Midbrain (tissue), 1 donor: ENCODE data around the gene ITPK1.

Experiments used
- DNase-seq: peaks from one replicate; lab custom pipeline; 2025; lab: John Stamatoyannopoulos, UW

ITPK1 gene

DNA sequence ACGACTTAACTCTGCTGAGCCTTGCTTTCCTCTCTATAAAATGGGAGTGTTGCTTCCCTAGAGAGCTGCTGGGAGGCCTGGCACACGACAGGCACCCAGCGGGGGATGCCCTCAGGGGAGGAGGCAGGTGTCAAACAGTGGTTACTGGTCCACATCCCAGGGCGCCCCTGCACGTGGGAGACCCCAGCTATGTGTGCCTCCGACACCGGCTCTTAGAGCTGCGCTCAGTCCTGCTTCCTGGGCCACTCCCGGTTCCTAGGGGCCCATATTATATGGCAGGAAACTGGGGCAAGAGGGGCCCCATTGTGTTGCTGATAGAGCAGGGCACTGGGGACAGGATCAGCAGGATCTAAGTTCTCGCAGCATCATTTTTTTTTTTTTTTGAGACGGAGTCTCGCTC is 145.5 kb downstream of the ITPK1 start:
- no peak for DNase-seq

DNA sequence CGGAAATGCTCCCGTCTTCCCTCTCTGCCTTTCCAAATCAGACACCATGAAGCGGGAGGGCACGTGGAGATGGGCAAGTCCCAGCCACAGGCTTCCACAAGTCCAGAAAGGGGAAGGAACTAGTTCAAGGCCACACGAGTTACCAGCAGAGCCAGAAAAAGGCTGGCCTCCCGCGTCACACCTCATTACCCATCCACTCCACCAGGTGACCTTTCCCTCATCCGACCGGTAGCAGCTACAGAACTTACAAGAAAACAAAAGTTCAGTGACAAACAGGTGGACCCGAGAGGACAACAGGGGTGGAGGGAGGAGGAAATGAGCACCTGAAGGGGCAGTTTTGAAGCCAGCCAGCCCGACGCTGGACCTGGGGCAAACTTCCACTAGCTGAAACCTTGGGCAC is 145.9 kb downstream of the ITPK1 start:
- DNase-seq = no peak

DNA sequence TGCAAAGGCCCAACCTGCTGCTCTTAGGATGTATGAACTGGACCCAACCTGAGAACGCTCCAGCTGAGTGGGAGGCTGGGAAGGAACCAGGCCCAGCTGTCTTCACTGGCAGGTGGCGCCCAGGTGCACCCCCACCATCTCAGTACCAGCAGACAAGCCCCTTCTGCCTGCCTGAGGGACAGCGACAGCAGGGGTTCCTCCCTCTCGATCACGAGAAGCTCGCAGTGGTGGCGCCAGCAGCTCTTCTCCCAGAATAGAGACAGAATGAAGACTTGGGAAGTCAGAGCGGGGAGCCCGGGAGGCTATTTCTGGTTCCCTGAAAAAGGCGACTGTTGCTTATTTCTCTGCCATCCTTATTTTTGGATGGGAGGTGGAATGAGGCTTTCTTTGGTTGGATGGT is 146.3 kb downstream of the ITPK1 start:
- no peak for DNase-seq

DNA sequence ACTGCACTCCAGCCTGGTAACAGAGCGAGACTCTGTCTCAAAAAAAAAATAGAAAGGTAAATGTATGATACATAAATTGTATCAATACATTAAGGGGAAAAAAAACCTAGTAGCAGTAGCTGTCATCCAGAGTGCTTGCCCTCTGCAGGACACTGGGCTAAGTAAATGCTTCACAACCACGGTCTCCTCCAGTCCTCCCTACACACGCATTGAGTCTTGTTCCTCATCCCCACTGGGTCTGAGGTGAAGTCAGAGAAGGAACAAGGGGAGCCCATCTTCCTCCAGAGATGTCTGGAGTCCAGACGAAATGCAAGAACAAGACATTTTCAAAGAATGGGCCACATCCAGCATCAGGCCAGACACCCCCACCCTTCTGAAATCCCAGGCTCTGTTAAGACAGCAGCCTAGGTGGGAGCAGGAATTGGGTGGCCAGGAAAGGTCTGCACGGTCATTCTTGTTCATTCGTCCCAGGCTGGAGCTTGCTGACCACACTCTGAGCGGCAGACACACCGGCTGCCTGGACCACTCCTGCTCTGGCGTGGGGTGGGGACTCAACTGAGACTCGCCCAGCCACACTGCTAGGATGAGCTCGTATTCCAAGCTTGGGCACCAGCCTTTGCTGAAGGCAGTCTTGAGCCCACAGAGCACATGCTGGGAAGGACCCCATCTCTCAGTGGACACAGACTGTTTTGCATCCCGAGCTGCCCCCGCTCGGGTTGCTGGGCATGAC is 147.3 kb downstream of the ITPK1 start:
- no peak for DNase-seq

DNA sequence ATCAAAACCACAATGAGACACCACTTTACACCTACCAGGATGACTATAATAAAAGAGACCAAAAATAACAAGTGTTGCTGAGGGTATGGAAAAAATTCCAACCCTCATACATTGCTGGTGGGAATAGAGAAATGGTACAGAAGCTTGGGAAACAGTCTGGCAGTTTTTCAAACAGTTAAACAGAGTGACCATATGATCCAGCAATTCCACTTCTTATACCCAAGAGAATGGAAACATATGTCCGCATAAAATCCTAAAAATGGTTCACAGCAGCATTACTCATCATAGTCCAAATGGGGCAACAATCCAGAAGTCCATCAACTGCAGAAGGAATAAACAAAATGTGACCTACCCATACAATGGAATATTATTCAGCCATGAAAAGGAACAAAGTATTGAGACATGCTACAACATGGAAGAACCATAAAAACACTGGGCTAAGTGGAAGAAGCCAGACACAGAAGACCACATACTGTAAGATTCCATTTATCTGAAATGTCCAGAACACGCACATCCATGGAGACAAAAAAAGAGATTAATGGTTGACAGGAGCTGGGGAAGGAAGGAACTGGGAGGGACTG is 148.3 kb downstream of the ITPK1 start:
- DNase-seq = no peak

DNA sequence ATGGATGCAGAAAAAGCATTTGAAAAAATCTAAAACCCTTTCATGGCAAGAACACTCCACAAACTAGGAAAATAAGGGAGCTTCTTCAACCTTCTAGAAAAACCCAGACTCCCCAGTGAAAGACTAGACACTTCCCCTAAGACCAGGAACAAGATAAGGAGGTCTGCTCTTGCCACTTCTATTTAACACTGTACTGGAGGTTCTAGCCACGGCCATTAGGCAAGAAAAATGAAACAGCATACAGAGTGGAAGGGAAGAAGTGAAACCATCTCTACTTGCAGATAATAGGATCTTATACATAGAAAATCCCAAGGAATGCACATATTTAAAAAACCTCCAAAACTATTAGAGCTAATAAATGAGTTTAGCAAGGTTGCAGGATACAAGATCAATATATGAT is 150.4 kb downstream of the ITPK1 start:
- DNase-seq = no peak

DNA sequence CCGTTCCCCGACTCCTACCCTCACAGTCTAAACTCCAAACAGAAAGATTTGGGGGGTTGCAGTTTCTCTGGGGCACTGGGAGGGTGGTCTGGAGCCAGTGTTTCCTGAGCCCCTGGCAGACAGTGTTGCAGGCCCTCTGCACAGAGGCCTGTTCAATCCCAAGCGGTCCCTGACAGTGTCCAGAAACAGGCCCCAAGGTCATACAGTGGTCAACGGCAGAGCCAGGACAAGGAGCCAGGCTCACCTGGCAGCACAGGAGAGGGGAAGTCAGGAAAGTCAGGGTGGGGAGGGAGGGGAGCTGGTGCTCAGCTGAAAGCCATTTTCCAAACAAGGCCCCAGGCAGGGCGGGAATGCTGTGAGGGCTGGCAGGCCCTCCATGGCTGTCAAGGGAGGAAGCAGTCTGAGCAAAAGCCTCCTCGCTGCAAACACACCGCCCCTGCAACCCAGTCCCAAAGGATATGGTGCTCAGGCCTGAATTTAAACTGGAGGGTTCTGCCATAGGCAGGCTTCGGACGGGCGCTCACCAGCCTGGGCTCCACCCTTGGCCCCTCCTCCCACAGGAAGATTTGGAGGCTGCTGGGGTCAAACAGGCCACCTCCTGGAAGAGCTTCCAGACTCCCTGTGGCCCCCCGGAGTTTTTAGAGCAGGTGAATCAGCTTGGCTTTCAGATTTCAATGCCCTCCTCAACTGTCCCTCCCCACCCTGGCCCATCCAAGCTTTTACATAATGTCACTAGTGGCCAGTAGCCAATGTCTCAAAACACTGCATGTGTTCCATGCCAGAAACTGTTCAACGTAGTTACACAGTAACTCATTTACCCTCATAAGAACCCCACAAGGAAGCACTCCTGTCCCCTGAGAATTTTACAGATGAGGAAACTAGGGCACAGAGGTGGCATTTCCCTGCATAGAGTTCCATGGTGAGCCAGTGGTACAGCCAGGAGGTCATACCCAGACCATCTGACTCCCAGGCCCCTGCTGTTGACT is 151.3 kb downstream of the ITPK1 start:
- no peak for DNase-seq

DNA sequence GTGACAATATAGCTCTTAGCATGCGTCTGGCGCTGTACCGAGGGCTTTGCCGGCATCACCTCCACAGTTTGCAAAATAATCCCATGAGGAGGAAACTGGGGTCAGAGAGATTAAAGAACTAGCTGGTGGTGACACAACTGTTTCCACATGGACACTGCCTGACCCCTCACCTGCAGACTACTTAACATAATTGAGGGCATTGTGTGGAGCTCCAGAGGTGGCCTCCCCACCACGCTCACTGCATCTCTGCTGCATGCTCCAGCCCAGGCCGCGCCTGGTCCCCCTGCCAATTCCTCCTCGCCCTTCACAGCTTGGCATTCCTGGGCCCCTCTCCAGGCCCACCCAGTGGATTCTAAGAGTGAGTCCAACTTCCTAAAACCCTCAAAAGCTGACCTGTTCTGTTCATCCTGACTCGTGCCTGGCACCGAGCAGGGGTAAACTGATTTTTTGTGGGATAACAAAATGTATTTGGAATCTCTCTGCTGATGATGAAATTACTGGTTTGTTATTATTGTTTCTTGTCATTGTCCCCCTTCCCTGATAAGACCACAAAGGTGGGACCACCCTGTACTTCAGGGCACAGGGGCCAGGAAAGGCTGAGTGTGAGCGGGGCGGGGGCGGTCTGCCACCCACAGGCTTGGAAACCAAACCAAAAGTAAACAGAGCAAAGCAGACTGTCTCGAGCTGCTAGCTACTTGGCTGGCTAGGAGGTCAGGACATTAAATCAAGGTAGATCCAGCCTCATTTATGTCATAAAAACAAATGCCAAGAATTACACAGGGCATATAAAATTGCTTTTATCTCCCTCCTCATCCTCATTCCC is 152.2 kb downstream of the ITPK1 start:
- DNase-seq = no peak

DNA sequence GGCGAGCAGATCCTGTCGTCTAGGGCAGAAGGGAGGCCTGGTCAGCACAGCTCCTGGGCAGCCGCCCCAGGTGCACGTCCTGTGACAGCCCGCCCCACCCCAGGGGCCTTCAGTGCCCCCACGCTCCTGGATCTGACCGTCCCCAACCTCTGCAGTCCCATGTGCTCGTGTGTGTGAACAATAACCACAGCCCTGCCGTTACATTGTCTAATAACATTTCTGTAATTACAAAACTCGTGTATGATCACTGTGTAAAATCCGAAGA is 153.0 kb downstream of the ITPK1 start:
- no peak for DNase-seq

DNA sequence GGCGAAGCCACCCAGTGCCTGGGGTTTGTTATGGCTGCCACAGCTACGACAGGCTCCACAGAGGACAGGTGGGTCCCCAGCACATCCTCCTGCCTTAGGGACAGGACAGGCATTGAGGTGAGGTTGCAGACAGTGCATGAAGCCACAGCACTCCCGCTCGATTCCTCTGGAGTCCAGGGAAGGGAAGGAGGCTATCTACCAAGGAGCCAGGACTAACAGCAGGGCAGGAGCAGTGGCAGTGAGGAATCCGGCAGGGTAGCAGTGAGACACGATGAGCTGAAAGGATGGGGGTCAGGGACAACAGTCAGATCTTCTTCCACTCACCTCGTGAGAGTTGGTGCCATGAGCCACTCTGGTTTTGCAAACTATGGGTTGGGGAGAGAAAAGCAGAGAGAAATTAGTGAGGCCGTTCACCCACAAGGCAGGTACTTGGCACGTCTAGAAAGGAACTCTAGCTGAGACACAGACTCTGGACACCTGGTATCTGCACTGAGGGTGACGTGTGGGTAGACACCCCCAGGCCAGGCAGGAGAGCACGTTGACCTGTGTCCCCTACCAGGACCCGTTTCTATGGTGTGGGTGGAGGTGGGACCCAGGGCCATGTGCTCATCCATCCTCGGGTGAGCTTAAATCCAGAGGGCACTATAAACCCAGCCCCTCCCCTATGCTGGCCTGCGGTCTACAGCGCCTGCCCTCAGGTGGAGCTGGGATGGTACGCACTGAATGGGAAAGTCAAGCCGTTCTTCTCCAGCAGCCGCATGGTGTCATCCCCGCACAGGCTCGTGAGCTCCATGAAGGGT is 153.5 kb downstream of the ITPK1 start:
- no peak for DNase-seq

DNA sequence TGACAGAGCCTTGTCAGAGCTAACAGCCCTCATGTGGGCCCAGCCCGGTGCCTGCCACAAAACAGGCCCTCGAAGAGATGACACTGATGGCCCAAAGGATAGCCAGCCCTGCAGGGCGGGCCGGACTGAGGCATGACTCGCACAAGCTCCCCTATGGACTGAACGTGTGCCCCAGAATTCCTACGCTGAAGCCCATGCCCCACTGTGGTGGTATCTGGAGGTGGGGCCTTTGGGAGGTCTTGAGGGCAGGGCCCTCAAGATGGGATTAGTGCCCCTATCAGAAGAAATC is 154.2 kb downstream of the ITPK1 start:
- no peak for DNase-seq

DNA sequence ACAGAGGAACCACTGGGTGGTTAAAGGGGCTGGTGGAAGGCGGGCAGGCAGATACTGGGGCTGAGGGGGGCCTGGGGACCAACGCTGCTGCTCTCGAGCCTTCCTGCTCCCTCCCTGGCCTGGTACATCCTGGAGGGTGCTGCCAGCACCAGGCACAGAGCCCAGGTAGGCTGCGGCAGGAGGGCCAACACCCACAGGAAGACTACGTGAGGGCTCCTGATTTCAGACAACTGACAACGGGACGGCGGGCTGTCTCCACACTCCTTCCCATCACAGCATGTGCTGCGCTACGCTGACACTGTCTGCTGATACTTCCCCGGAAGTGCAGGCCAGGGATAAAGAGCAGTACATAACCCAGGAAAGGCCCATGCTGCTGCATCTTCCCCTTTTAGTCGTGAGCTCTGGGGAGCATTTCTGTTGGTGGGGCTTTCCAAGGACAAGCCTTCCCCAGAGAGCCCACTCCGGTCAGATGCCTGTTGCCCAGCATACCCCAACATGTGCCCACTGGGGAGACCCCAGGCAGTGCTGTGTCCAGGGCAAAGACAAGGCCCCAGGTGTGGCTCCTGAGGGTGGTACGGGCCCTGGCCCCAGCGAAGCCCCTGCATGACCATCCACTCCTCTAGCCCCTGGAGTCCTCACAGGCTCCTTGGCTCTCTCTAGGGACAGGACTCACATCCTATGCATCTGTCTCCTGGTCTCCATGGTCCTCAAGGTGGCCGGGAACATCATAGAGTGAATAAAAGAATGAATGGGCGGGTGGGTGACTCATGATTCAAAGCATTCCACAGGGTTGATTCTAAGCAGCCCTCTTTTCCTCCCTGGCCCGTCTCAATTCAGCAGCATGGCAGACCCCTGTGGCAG is 154.8 kb downstream of the ITPK1 start:
- no peak for DNase-seq

DNA sequence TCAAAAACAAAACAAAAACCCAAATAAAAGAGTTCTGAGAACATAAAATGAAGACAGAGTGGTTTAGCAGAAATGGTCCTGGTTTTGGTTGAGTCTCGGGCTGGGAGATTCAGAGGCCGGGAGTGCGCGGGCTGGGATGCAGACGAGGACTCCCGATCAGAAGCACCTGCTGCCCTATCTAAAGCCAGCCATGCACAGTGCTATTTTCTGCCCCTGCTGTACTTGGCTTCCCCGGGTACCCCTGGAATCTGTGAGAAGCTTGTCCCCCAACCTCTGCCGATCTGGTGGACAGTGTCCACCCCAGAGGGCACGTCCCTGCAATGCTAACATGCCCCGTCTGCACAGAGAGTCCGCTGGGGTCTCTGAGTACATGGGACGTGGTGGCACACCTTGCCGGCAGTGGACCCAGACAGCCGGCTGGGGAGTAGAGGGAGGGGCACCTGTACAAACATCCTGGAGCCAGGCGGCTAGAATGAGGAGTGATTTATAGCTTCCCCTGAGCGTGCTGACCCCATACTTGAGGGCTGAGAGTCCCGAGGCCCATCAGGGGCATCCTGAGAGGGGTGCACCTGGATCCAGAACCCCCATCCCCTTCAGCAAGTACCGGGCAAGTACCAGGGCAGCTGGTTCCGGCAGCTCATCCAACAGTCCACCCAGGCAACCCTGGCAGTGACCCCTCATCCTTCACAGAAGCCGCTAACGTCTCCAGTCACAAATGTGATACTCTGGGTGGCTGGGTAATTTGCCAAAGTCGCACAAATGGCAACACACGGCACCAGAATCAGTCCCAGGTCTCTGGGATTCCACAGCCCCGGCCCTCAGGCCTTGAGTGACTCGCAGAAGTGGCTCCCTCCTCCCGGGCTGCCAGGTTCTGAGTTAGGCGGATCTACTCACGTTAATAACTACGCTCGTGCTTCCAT is 155.7 kb downstream of the ITPK1 start:
- DNase-seq = no peak

DNA sequence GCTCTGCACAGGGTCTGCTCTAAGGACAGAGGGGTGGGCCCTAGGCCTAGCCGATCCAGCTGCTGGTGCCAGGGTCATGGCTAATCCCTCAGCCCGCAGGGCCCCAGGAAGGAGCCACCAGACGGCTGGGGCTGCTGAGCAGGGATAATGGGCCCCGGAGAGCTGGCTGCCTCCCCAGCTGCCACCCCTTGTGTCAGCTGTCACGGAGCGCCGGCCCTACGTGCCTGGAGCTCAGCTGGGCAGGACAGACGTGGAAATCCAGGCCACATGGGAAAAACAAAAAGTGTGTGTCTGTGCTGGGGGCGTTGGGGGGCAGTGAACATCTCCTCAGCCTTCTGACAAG is 156.6 kb downstream of the ITPK1 start:
- DNase-seq = peak; percentile 80

DNA sequence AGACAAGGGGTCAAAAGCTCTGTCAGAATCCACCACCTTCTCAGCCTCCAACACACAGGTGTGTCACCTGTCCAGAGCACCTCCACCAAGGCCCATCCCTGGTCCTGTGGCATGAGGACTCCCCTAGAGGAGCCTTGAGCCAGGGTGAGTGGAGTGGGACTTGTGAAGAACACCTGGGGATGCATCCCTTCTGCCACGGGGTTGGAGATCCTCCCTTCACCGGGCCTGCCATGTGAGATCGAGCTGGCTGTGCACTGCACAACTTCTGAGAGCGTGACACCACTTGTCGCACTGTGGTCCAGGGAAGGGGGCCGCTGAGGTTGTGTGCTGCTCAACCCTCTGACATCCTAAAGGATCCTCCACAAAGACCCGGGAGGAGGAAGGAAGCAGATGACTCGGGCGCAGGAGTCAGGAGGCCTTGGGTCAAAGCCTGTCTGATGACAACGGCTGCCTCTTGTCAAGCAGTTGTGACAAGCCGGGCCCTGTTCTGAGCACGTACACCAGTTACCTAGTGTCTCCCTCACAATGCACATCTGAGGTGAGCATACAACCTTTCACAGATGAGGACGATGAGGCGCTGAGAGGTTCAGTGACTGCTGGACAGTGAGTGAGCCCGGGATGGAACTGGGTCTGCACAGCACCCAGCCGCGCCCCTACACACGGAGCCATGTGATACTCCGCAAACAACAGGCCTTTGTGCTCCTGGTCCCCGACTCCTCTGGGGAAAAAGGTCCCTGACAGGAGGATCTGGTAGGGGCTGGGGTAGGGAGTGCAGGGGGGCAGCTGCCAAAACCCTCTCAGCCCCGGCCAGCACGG is 157.1 kb downstream of the ITPK1 start:
- DNase-seq = peak; percentile 80

DNA sequence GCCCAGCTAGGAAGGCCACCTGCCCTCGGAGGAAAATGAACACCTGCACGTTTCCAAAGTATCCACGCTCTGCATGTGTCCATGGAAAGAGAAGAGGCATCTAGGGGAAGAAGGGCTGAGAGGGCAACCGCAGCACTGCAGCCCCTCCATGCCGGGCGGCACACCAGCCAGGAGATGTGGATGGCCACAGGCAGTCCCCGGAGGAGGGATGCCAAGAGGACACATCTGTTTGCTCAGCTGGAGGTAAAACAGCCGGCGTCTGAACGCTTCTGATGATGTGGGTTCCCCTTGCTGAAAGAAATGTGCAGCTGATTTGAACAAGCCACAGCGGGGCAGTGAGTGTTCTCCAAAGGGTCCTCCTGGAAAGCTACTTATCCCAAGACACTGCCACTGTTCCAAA is 158.8 kb downstream of the ITPK1 start:
- DNase-seq = no peak

DNA sequence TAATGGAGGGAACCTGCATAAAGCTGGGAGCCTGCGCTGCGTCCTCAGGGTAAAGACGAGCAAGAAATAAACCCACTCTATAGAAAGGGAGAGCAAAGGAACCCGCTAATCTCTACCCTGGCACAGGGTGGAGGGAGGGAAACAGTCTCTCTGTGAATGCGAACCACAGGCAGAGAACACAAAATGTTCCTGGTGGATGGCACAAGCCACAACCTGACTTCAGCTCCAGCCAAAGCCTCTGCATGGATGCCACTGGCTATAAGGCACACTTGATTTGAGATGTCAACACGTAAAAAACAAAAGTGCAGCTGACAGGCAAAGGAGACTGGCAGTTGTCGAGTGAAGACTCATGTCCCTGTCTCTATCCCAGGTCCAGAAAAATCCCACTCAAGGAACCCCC is 160.3 kb downstream of the ITPK1 start:
- no peak for DNase-seq

DNA sequence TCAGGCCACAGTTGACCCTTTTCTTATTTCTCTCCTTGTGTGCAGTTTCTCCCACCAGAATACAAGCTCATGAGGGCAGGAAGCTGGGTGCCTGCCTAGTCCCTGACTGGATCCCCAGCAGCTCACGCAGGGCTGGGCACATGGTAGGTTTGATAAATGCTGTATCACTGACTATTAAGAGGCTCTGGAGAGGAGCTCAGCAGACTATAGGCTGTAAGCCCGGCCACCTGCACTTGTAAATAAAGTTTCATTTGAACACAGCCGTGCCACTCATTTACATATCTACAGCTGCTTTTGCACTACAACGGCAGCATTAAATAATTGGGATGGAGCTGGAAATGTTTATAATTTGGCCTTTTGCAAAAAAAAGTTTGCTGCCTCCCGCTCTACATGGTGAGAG is 160.8 kb downstream of the ITPK1 start:
- DNase-seq = peak; percentile 8

DNA sequence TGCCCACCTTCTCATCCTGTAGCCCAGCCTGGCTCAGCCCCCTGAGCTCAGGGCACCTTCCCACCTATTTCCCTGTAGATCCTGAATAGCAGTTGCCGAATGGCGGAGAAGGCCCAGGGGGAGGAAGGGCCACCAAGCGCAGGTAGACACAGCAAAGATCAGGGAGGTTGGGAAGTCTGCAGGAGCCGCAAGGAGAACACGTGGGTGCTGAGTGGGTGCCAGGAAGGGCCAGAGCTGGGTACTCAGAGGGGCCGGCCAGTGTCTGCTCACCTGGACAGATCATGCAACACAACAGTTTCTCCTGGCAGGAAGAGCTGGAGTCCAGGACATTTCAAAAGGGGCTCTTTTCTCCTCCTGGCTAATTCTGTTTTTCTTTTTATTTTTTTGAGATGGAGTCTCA is 162.2 kb downstream of the ITPK1 start:
- no peak for DNase-seq
